ENCODE measurements around the gene GNAI2. TPM values are rescaled to one million over a fixed set of nuclear protein-coding genes. Genes with fewer than 3 reads are reported as not detected.

The GNAI2 gene
- polyA plus RNA-seq, 1 donor (not counting 4 experiments of a cell fraction or from before 2014, with no cell fraction given) = 268 TPM

- TF ChIP-seq EZH2 (IDR thresholded peaks at IDR 0.05; ENCODE audit: low read length) = no peak
- no peak for TF ChIP-seq CTCF (optimal IDR thresholded peaks at IDR 0.05 in 1 of 3, IDR thresholded peaks at IDR 0.05 in 1 of 3, conservative IDR thresholded peaks at IDR 0.05 in 1 of 3; ENCODE audit: extremely low read depth in 1 of 3, insufficient read depth in 2 of 3, low read length in 3 of 3)
- H3K9me1 ChIP-seq (ENCODE audit: control insufficient read depth, extremely low read depth, insufficient read depth, low read length) = no peaks in the 10 kb centered on the region
- no peaks in the 10 kb centered on the region for H3K79me2 ChIP-seq (ENCODE audit: control insufficient read depth, insufficient read depth, low read length)
- no peaks in the 10 kb centered on the region for H3K36me3 ChIP-seq (ENCODE audit: control insufficient read depth in 2 of 2, extremely low read depth in 1 of 2, insufficient read depth in 2 of 2, low read length in 2 of 2)
- H3K9me3 ChIP-seq (ENCODE audit: control insufficient read depth, low read depth, low read length) = no peaks in the 10 kb centered on the region
- DNase-seq (ENCODE audit: low read depth, low spot score) (no peak), FAIRE-seq (no peak)
- H4K20me1 ChIP-seq (ENCODE audit: control insufficient read depth, extremely low read depth, insufficient read depth, low read length) = peaks cover 2% of the 10 kb centered on the region
- H3K27me3 ChIP-seq (ENCODE audit: control insufficient read depth, extremely low read depth, insufficient read depth, low read length) = peaks cover 32% of the 10 kb centered on the region
- H3K27ac ChIP-seq (ENCODE audit: control insufficient read depth, insufficient read depth, low read length) = no peak overlapping the region
- H2AFZ ChIP-seq (ENCODE audit: control insufficient read depth, low read length) = no peak overlapping the region
- no peak overlapping the region for H3K9ac ChIP-seq (ENCODE audit: control insufficient read depth, extremely low read depth, insufficient read depth, low read length)
- dilution Hi-C loops (cut with MboI; ENCODE audit: extremely low pct_ligation_motif_present, low sequenced_read_pairs) = no loop called here
- no peak overlapping the region for H3K4me2 ChIP-seq (ENCODE audit: control insufficient read depth, extremely low read depth, insufficient read depth, low read depth, low read length)
- no peaks in the 10 kb centered on the region for H3K4me1 ChIP-seq (ENCODE audit: control insufficient read depth, extremely low read depth, insufficient read depth, low read length)
- H3K4me3 ChIP-seq (ENCODE audit: control insufficient read depth in 2 of 3, extremely low read depth in 1 of 3, insufficient read depth in 2 of 3, low read depth in 1 of 3, low read length in 3 of 3) = no peak overlapping the region
These were observed 41.0 kb upstream of the GNAI2 start for GRCh38 chr3:50194903-50195500.

GRCh38 chr3:50195501-50196252 lies 40.3 kb upstream of the GNAI2 start:
- no peak for DNase-seq (ENCODE audit: low read depth, low spot score)
- no peak for TF ChIP-seq CTCF (optimal IDR thresholded peaks at IDR 0.05 in 1 of 3, IDR thresholded peaks at IDR 0.05 in 1 of 3, conservative IDR thresholded peaks at IDR 0.05 in 1 of 3; ENCODE audit: extremely low read depth in 1 of 3, insufficient read depth in 2 of 3, low read length in 3 of 3)

More at GRCh38 chr3:50195501-50196252, 40.3 kb upstream of the GNAI2 start:
- no peak overlapping the region for H2AFZ ChIP-seq (ENCODE audit: control insufficient read depth, low read length)
- H3K4me1 ChIP-seq (ENCODE audit: control insufficient read depth, extremely low read depth, insufficient read depth, low read length) = no peaks in the 10 kb centered on the region
- dilution Hi-C loops (cut with MboI; ENCODE audit: extremely low pct_ligation_motif_present, low sequenced_read_pairs) = no loop called here
- H3K27me3 ChIP-seq (ENCODE audit: control insufficient read depth, extremely low read depth, insufficient read depth, low read length) = peaks cover 32% of the 10 kb centered on the region
- H3K4me3 ChIP-seq (ENCODE audit: control insufficient read depth in 2 of 3, extremely low read depth in 1 of 3, insufficient read depth in 2 of 3, low read depth in 1 of 3, low read length in 3 of 3) = no peak overlapping the region
- H3K79me2 ChIP-seq (ENCODE audit: control insufficient read depth, insufficient read depth, low read length) = no peaks in the 10 kb centered on the region
- no peak for FAIRE-seq
- peaks cover 2% of the 10 kb centered on the region for H4K20me1 ChIP-seq (ENCODE audit: control insufficient read depth, extremely low read depth, insufficient read depth, low read length)
- H3K9me1 ChIP-seq (ENCODE audit: control insufficient read depth, extremely low read depth, insufficient read depth, low read length) = no peaks in the 10 kb centered on the region
- no peaks in the 10 kb centered on the region for H3K9me3 ChIP-seq (ENCODE audit: control insufficient read depth, low read depth, low read length)
- H3K36me3 ChIP-seq (ENCODE audit: control insufficient read depth in 2 of 2, extremely low read depth in 1 of 2, insufficient read depth in 2 of 2, low read length in 2 of 2) = no peaks in the 10 kb centered on the region
- no peak overlapping the region for H3K4me2 ChIP-seq (ENCODE audit: control insufficient read depth, extremely low read depth, insufficient read depth, low read depth, low read length)
- no peak overlapping the region for H3K9ac ChIP-seq (ENCODE audit: control insufficient read depth, extremely low read depth, insufficient read depth, low read length)
- H3K27ac ChIP-seq (ENCODE audit: control insufficient read depth, insufficient read depth, low read length) = no peak overlapping the region
